HEK293 (cell line): ENCODE measurements around the gene VTI1B.
"Not testable (repeated sequence)": the region's sequence is repeated elsewhere in the genome, so short reads cannot be mapped to it uniquely, and the experiment has no call there.

Experiments
- CTCF ChIA-PET: fragments of 350-600 bp; formaldehyde crosslinking; extraction: SDS; loops from one replicate; lab custom pipeline; 2021; ENCODE audit warnings: antibody characterized with exemption; lab: Yijun Ruan, JAX
- POLR2A ChIA-PET: fragments of 300-600 bp; formaldehyde crosslinking; extraction: SDS; loops from one replicate; lab custom pipeline; 2020; ENCODE audit warnings: antibody characterized with exemption, inconsistent platforms; lab: Yijun Ruan, JAX
- H3K27ac ChIP-seq: fragments of 200-500 bp; sonication (Bioruptor generic); 2 replicates; pipeline ENCODE4 v1.5.1; 2014; ENCODE audit warnings: low read depth, low read length, control low read depth, inconsistent platforms; ENCODE audit errors: extremely low read depth
- H3K36me3 ChIP-seq, 2 experiments: fragments of 200-500 bp in 1 of 2; sonication (Bioruptor generic) in 1 of 2; 1 replicate in 1 of 2; 2 replicates in 1 of 2; pipeline ENCODE4 v1.5.1; 2014 to 2017; ENCODE audit warnings: inconsistent platforms in 2 of 2, low read length in 2 of 2; ENCODE audit not compliant: control insufficient read depth in 2 of 2, insufficient read depth in 1 of 2
- H3K4me1 ChIP-seq: fragments of 200-500 bp; sonication (Bioruptor generic); 2 replicates; pipeline ENCODE4 v1.5.1; 2014; ENCODE audit warnings: mild to moderate bottlenecking, low read length, inconsistent platforms; ENCODE audit not compliant: control insufficient read depth, insufficient read depth
- H3K4me3 ChIP-seq: 2 replicates; pipeline ENCODE4 v1.5.1; 2011; ENCODE audit warnings: low read depth, mild to moderate bottlenecking, control low read depth, low read length, moderate library complexity
- H3K9me3 ChIP-seq: fragments of 200-500 bp; sonication (Bioruptor generic); 2 replicates; pipeline ENCODE4 v1.5.1; 2014; ENCODE audit warnings: low read depth, low read length, inconsistent platforms; ENCODE audit not compliant: control insufficient read depth, insufficient read depth
- HOXD13 ChIP-seq: sonication (generic); formaldehyde crosslinking; IDR thresholded peaks from 2 replicates; pipeline ENCODE4 v1.8.0; 2022; ENCODE audit warnings: missing genetic modification reagents, borderline replicate concordance
- KLF16 ChIP-seq: fragments of 450-650 bp; formaldehyde crosslinking; IDR thresholded peaks from 2 replicates; pipeline ENCODE4 v1.5.1; 2017; ENCODE audit warnings: missing biosample characterization, missing genetic modification characterization
- OVOL3 ChIP-seq: fragments of 450-650 bp; formaldehyde crosslinking; IDR thresholded peaks from 2 replicates; pipeline ENCODE4 v1.5.1; 2016; ENCODE audit warnings: missing biosample characterization, missing genetic modification characterization
- ZBTB10 ChIP-seq: fragments of 450-650 bp; formaldehyde crosslinking; IDR thresholded peaks from 2 replicates; pipeline ENCODE4 v1.5.1; 2016; ENCODE audit warnings: missing biosample characterization, missing genetic modification characterization
- ZNF121 ChIP-seq: fragments of 450-650 bp; formaldehyde crosslinking; IDR thresholded peaks from 2 replicates; pipeline ENCODE4 v1.5.1; 2016; ENCODE audit warnings: missing biosample characterization, missing genetic modification characterization
- ZNF248 ChIP-seq: fragments of 450-650 bp; formaldehyde crosslinking; IDR thresholded peaks from 2 replicates; pipeline ENCODE4 v1.5.1; 2017; ENCODE audit warnings: missing biosample characterization, missing genetic modification characterization
- ZNF518A ChIP-seq: fragments of 450-650 bp; formaldehyde crosslinking; conservative IDR thresholded peaks from 2 replicates; pipeline ENCODE4 v1.5.1; 2016; ENCODE audit warnings: low read depth, missing biosample characterization, missing genetic modification characterization
- ZNF530 ChIP-seq: fragments of 450-650 bp; formaldehyde crosslinking; IDR thresholded peaks from 2 replicates; pipeline ENCODE4 v1.5.1; 2016; ENCODE audit warnings: low read depth, missing biosample characterization, missing genetic modification characterization
- ZNF580 ChIP-seq: fragments of 450-650 bp; formaldehyde crosslinking; IDR thresholded peaks from 2 replicates; pipeline ENCODE4 v1.5.1; 2016; ENCODE audit warnings: missing biosample characterization, missing genetic modification characterization
- ZNF596 ChIP-seq: fragments of 450-650 bp; IDR thresholded peaks from 2 replicates; pipeline ENCODE4 v1.5.0; 2018; ENCODE audit warnings: missing biosample characterization, mild to moderate bottlenecking, missing genetic modification characterization, moderate library complexity
- TF ChIP-seq, protein P1 (sequence below): fragments of 450-650 bp; formaldehyde crosslinking; IDR thresholded peaks from 2 replicates; pipeline ENCODE4 v1.5.1; 2016; ENCODE audit warnings: missing biosample characterization, missing genetic modification characterization

VTI1B gene

DNA sequence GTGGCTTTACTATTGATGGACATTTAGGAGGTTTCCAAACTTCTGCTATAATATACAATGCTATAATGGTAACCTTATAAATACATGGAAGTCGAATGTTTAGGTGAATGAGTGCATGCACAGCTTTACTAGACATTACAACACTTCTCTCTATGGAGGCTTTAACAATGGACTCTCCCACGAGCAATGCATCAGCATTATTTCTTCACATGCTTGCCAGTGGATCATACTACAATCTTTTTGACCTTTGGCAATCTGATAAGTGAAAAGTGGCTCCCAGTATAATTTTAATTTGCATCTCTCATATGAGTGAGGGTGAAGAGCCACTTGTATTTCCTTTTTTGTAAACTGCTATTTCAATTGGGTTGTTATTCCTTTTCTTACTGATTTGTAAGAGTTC is 45.4 kb upstream of the VTI1B start:
- CTCF ChIA-PET = interaction anchor here (0.9 kb wide), 2 partner anchors 10 to 15 kb away, joined by 3 to 5 read pairs; no protein-coding TSS in a partner anchor
- Histone ChIP-seq H3K4me3 (no peak overlapping the region), H3K4me1 (no peaks in the 10 kb centered on the region), H3K9me3 (no peaks in the 10 kb centered on the region), H3K27ac (no peak overlapping the region), H3K36me3 (no peaks in the 10 kb centered on the region)
- TF ChIP-seq, protein P1, sequence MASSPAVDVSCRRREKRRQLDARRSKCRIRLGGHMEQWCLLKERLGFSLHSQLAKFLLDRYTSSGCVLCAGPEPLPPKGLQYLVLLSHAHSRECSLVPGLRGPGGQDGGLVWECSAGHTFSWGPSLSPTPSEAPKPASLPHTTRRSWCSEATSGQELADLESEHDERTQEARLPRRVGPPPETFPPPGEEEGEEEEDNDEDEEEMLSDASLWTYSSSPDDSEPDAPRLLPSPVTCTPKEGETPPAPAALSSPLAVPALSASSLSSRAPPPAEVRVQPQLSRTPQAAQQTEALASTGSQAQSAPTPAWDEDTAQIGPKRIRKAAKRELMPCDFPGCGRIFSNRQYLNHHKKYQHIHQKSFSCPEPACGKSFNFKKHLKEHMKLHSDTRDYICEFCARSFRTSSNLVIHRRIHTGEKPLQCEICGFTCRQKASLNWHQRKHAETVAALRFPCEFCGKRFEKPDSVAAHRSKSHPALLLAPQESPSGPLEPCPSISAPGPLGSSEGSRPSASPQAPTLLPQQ (tag by site-specific recombination) = no peak
- TF ChIP-seq KLF16 (tag by site-specific recombination) (no peak), OVOL3 (tag by site-specific recombination) (no peak)
- POLR2A ChIA-PET = no interaction called here

GRCh38 chr14:67719385-67719784 is 45.0 kb upstream of the VTI1B start:
- POLR2A ChIA-PET, H3K9me3 ChIP-seq: not testable (repeated sequence)
- CTCF ChIA-PET = interaction anchor here (0.6 to 0.9 kb wide), 3 partner anchors 9 to 552 kb away, joined by 3 to 5 read pairs (median 4); no protein-coding TSS in a partner anchor

GRCh38 chr14:67718265-67718664 is 43.8 kb upstream of the VTI1B start:
- H3K4me3 ChIP-seq = no peak overlapping the region
- no peaks in the 10 kb centered on the region for H3K9me3 ChIP-seq
- H3K27ac ChIP-seq = no peak overlapping the region
- CTCF ChIA-PET = interaction anchor here (0.6 to 1.2 kb wide), 3 partner anchors 13 to 784 kb away, joined by 3 to 4 read pairs (median 3); no protein-coding TSS in a partner anchor
- H3K36me3 ChIP-seq = no peaks in the 10 kb centered on the region
- POLR2A ChIA-PET = no interaction called here
- no peaks in the 10 kb centered on the region for H3K4me1 ChIP-seq
- TF ChIP-seq ZNF530 (tag by site-specific recombination) (no peak), ZNF596 (tag by site-specific recombination) (no peak), HOXD13 (CRISPR knock-in tag) (no peak), ZNF580 (tag by site-specific recombination) (no peak), ZBTB10 (no peak), ZNF518A (tag by site-specific recombination) (no peak), ZNF248 (no peak)

More at GRCh38 chr14:67719385-67719784, 45.0 kb upstream of the VTI1B start:
- 0 out of 2 replicates have a peak, but pooled peaks have one; percentile 22 for TF ChIP-seq ZNF121 (tag by site-specific recombination)
- H3K4me3 ChIP-seq, H3K27ac ChIP-seq, H3K4me1 ChIP-seq, H3K36me3 ChIP-seq: not testable (repeated sequence)
